ENCODE measurements around the gene PSMB10.

- TF ChIP-seq POLR2A (IDR thresholded peaks at IDR 0.05) = no peak
- TF ChIP-seq CTCF (IDR thresholded peaks at IDR 0.05) = no peak
- TF ChIP-seq POLR2AphosphoS5 (IDR thresholded peaks at IDR 0.05) = no peak
- TF ChIP-seq EP300 (IDR thresholded peaks at IDR 0.05; ENCODE audit: low read depth) = no peak
Measured at GRCh38 chr16:67892375-67892774, 44.3 kb downstream of the PSMB10 start.
